Measurements from ENCODE around the gene KLF9.
"Not testable (repeated sequence)": the region's sequence is repeated elsewhere in the genome, so short reads cannot be mapped to it uniquely, and the experiment has no call there.

KLF9 gene

GRCh38 chr9:70403166-70403565, 11.3 kb downstream of the KLF9 start:
- DNase-seq: no peak

GRCh38 chr9:70402213-70402612, 12.2 kb downstream of the KLF9 start:
- DNase-seq: no peak

GRCh38 chr9:70401241-70401640, 13.2 kb downstream of the KLF9 start:
- DNase-seq: not testable (repeated sequence)

GRCh38 chr9:70400107-70400892, 14.2 kb downstream of the KLF9 start:
- DNase-seq: no peak

- DNase-seq: no peak
These were observed 15.3 kb downstream of the KLF9 start for GRCh38 chr9:70399141-70399540.

- DNase-seq: no peak
These were observed 16.3 kb downstream of the KLF9 start for GRCh38 chr9:70398145-70398556.

GRCh38 chr9:70395652-70396051, 18.8 kb downstream of the KLF9 start:
- no peak for DNase-seq

- no peak for DNase-seq
These were observed 21.6 kb downstream of the KLF9 start for GRCh38 chr9:70392850-70393249.

GRCh38 chr9:70392189-70392588, 22.3 kb downstream of the KLF9 start:
- peak in 1 of 2 experiments; percentile 20 for DNase-seq

GRCh38 chr9:70390933-70391341, 23.5 kb downstream of the KLF9 start:
- no peak for DNase-seq

GRCh38 chr9:70389621-70390266, 24.7 kb downstream of the KLF9 start:
- DNase-seq: no peak

GRCh38 chr9:70389188-70389587, 25.3 kb downstream of the KLF9 start:
- no peak for DNase-seq

GRCh38 chr9:70387663-70388062, 26.8 kb downstream of the KLF9 start:
- no peak for DNase-seq

- DNase-seq: no peak
These were observed 29.0 kb downstream of the KLF9 start for GRCh38 chr9:70385426-70385825.

GRCh38 chr9:70382709-70383605, 31.5 kb downstream of the KLF9 start:
- no peak for DNase-seq

- DNase-seq: no peak
These were observed 32.3 kb downstream of the KLF9 start for GRCh38 chr9:70382046-70382708.

GRCh38 chr9:70374962-70375618, 39.4 kb downstream of the KLF9 start:
- DNase-seq: no peak

GRCh38 chr9:70367305-70367930, 47.0 kb downstream of the KLF9 start:
- DNase-seq: no peak

GRCh38 chr9:70363760-70364159, 50.7 kb downstream of the KLF9 start:
- DNase-seq: no peak

GRCh38 chr9:70362952-70363351, 51.5 kb downstream of the KLF9 start:
- DNase-seq: no peak

- DNase-seq: no peak
These were observed 58.7 kb downstream of the KLF9 start for GRCh38 chr9:70355801-70356200.

- DNase-seq: peak in 1 of 2 experiments; percentile 10
These were observed 61.7 kb downstream of the KLF9 start for GRCh38 chr9:70352802-70353201.
